Stimulated activated CD8-positive, alpha-beta memory T cell treated with anti-CD3 and anti-CD28 coated beads, Interleukin-4, amount 100 ng/mL, for 4 hours (primary cell): ENCODE results near the gene CRLF3.
"Not testable (repeated sequence)": the region's sequence is repeated elsewhere in the genome, so short reads cannot be mapped to it uniquely, and the experiment has no call there.

Experiments used
- DNase-seq, 2 donors: peaks; one replicate each; pipeline ENCODE4 v3.0.0-alpha.2; 2020; ENCODE audit warnings: low read depth in 2 of 2, low spot score in 1 of 2

CRLF3 gene

DNA sequence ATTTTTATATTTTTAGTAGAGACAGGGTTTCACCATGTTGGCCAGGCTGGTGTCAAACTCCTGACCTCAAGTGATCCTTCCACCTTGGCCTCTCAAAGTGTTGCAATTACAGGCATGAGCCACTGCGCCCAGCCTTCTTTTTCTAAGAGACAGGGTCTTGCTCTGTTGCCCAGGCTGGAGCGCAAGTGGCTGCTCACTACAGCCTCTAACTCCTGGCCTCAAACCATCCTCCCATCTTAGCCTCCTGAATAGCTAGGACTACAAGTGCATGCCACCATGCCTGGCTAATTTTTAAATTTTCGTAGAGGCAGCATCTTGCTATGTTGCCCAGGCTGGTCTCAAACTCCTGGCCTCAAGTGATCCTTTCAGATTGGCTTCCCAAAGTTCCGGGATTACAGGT is 76.9 kb downstream of the CRLF3 start:
- DNase-seq = not testable (repeated sequence)

DNA sequence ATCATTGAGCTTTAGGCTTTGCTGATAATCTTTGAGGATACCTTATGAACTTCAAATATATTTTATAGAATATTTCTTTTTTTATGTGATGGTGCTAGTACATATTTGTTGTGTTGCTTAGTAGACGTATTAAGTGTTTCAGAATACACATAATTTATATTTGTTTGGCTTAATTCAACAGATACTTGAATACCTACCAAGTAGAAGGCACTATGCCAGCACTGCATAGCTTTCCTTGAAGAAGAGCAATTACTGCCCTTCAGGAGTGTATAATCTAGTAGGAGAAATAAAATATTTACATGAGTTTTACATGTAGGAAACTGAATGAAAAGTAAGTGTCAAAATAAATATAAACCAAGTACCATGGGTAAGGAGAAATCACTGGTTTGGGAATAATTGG is 81.8 kb downstream of the CRLF3 start:
- not testable (repeated sequence) for DNase-seq

DNA sequence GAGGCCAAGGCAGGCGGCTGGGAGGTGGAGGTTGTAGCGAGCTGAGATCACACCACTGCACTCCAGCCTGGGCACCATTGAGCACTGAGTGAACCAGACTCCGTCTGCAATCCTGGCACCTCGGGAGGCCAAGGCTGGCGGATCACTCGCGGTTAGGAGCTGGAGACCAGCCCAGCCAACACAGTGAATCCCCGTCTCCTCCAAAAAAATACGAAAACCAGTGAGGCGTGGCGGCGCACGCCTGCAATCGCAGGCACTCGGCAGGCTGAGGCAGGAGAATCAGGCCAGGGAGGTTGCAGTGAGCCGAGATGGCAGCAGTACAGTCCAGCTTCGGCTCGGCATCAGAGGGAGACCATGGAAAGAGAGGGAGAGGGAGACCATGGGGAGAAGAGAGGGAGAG is 88.1 kb downstream of the CRLF3 start:
- DNase-seq = not testable (repeated sequence)

DNA sequence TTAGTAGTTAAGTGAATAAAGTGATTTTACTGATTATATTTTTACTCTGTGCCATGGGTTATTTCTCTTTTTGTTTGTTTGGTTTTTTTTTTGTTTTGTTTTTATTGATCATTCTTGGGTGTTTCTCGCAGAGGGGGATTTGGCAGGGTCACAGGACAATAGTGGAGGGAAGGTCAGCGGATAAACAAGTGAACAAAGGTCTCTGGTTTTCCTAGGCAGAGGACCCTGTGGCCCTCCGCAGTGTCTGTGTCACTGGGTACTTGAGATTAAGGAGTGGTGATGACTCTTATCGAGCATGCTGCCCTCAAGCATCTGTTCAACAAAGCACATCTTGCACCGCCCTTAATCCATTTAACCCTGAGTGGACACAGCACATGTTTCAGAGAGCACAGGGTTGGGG is 88.8 kb downstream of the CRLF3 start:
- not testable (repeated sequence) for DNase-seq

DNA sequence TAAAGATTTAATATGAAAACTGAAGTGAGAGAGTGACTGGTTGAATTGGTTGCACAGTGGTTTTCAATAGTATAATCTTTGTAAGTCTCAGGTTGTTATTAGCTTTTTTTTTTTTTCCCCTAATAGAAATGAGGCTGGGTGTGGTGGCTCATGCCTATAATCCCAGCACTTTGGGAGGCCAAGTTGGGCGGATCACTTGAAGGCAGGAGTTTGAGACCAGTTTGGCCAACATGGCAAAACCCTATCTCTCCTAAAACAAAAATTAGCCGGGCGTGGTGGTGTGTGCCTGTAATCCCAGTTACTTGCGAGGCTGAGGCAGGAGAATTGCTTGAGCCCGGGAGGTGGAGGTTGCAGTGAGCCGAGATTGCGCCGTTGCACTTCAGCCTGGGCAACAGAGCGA is 89.3 kb downstream of the CRLF3 start:
- DNase-seq = not testable (repeated sequence)

DNA sequence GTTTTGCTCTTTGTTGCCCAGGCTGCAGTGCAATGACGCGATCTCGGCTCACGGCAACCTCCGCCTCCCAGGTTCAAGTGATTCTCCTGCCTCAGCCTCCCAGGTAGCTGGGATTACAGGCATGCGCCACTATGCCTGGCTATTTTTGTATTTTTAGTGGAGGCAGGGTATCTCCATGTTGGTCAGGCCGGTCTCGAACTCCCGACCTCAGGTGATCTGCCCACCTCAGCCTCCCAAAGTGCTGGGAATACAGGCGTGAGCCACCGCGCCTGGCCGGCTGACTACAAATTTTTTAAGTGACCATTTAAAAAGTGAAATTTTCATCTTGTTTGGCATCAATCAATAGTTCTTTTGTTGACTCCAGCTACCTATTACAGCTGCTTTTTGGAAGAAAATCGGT is 90.3 kb downstream of the CRLF3 start:
- DNase-seq = not testable (repeated sequence)
